GM23338 (cell line): ENCODE results near the gene HOXD9. TPM values are rescaled to one million over a fixed set of nuclear protein-coding genes. Genes with fewer than 3 reads are reported as not detected.
A peak's percentile ranks its signal among the peaks of the same experiment; 100 is the strongest.

Experiments used
- ATAC-seq: fragments of 200-7000 bp; cut with Tn5 transposase; 3 replicates; pipeline ENCODE4 v1.9.1; 2020
- DNase-seq: peaks from one replicate; pipeline ENCODE4 v3.0.0-alpha.2; 2015; ENCODE audit warnings: low spot score
- H2AFZ ChIP-seq: fragments of 200-600 bp; sonication (generic); 2 replicates; pipeline ENCODE4 v1.8.0; 2016; ENCODE audit warnings: antibody characterized with exemption, mild to moderate bottlenecking, moderate library complexity
- H3F3A ChIP-seq: fragments of 200-600 bp; sonication (generic); replicated peaks from 2 replicates; pipeline ENCODE4 v1.8.0; 2017; ENCODE audit warnings: antibody characterized with exemption, mixed run types, low read depth
- H3K27ac ChIP-seq: fragments of 200-600 bp; sonication (generic); 2 replicates; pipeline ENCODE4 v1.6.1; 2016; ENCODE audit warnings: low read depth
- H3K27me3 ChIP-seq: fragments of 200-600 bp; sonication (generic); 2 replicates; pipeline ENCODE4 v1.8.0; 2016; ENCODE audit warnings: mild to moderate bottlenecking, mixed run types, moderate library complexity; ENCODE audit not compliant: insufficient read depth
- H3K36me3 ChIP-seq: fragments of 200-600 bp; sonication (generic); 2 replicates; pipeline ENCODE4 v1.8.0; 2016; ENCODE audit warnings: mild to moderate bottlenecking; ENCODE audit not compliant: insufficient read depth
- H3K4me1 ChIP-seq: fragments of 200-600 bp; sonication (generic); 2 replicates; pipeline ENCODE4 v1.8.0; 2016; ENCODE audit warnings: mild to moderate bottlenecking, moderate library complexity; ENCODE audit not compliant: insufficient read depth
- H3K4me2 ChIP-seq: fragments of 200-600 bp; sonication (generic); 2 replicates; pipeline ENCODE4 v1.7.1; 2017; ENCODE audit warnings: mixed run types
- H3K4me3 ChIP-seq: fragments of 200-600 bp; sonication (generic); 2 replicates; pipeline ENCODE4 v1.6.1; 2016; ENCODE audit warnings: mixed run types
- H3K79me2 ChIP-seq: fragments of 200-600 bp; sonication (generic); replicated peaks from 2 replicates; pipeline ENCODE4 v1.8.0; 2017; ENCODE audit warnings: mild to moderate bottlenecking; ENCODE audit not compliant: insufficient read depth
- H3K9me2 ChIP-seq: fragments of 200-600 bp; sonication (generic); 2 replicates; pipeline ENCODE4 v1.8.0; 2017; ENCODE audit not compliant: insufficient read depth
- H4K20me1 ChIP-seq: fragments of 200-600 bp; sonication (generic); replicated peaks from 2 replicates; pipeline ENCODE4 v1.8.0; 2017; ENCODE audit warnings: mild to moderate bottlenecking; ENCODE audit not compliant: insufficient read depth
- H3K27ac Mint-ChIP-seq: 2 replicates; pipeline ENCODE4 v1.8.0; 2020; ENCODE audit warnings: inconsistent platforms, mild to moderate bottlenecking, moderate library complexity, mixed read lengths
- H3K27me3 Mint-ChIP-seq: 3 replicates; pipeline ENCODE4 v1.8.0; 2022; ENCODE audit warnings: low read depth, mild to moderate bottlenecking, moderate library complexity, mixed read lengths, inconsistent platforms; ENCODE audit not compliant: insufficient read depth, poor library complexity
- H3K36me3 Mint-ChIP-seq: 3 replicates; pipeline ENCODE4 v1.8.0; 2021; ENCODE audit warnings: low read depth, mild to moderate bottlenecking, inconsistent platforms, moderate library complexity, mixed read lengths
- H3K4me1 Mint-ChIP-seq: 3 replicates; pipeline ENCODE4 v1.8.0; 2020; ENCODE audit warnings: mild to moderate bottlenecking, inconsistent platforms, mixed read lengths
- H3K4me3 Mint-ChIP-seq: 3 replicates; pipeline ENCODE4 v1.8.0; 2021; ENCODE audit warnings: moderate library complexity, mild to moderate bottlenecking, inconsistent platforms, mixed read lengths
- H3K9me3 Mint-ChIP-seq: 3 replicates; pipeline ENCODE4 v1.8.0; 2020; ENCODE audit warnings: moderate library complexity, mild to moderate bottlenecking, inconsistent platforms, mixed read lengths
- EZH2 ChIP-seq: fragments of 200-600 bp; sonication (generic); IDR thresholded peaks from one replicate; pipeline ENCODE4 v1.8.0; 2017; ENCODE audit warnings: antibody characterized with exemption, mild to moderate bottlenecking, low read depth; ENCODE audit not compliant: unreplicated experiment
- EZH2phosphoT487 ChIP-seq: fragments of 200-600 bp; sonication (generic); IDR thresholded peaks from one replicate; pipeline ENCODE4 v1.8.1; 2018; ENCODE audit warnings: antibody characterized with exemption; ENCODE audit not compliant: unreplicated experiment
- STAT1 ChIP-seq: IDR thresholded peaks from one replicate; pipeline ENCODE4 v1.6.1; 2016; ENCODE audit warnings: antibody characterized with exemption; ENCODE audit not compliant: unreplicated experiment
- polyA plus RNA-seq: library from polyadenylated mRNA; unstranded; fragments of >200 nt; fragmentation: Nextera tagmentation; extraction: Ambion mirVana; gene quantifications from 2 replicates; pipeline ENCODE4 v1.2.1, GENCODE V29; 2016
- total RNA-seq: library from RNA; depleted of rRNA; stranded (reverse); fragments of >200 nt; shearing (Covaris generic); gene quantifications from 2 replicates; pipeline ENCODE4 v1.2.3, GENCODE V29; 2014
- TF ChIP-seq, protein P1 (sequence below): fragments of 250-450 bp; sonication (Bioruptor Pico); IDR thresholded peaks from 2 replicates; pipeline ENCODE4 v1.5.0; 2020; ENCODE audit warnings: mild to moderate bottlenecking, moderate library complexity
- TF ChIP-seq, protein P2 (sequence below), 2 experiments: fragments of 200-600 bp in 1 of 2; sonication (generic) in 1 of 2; conservative IDR thresholded peaks; 2 replicates each; pipeline versions ENCODE4 v1.5.1 to v1.6.1; 2016 to 2017; ENCODE audit warnings: antibody characterized with exemption in 2 of 2, low read depth in 2 of 2, mild to moderate bottlenecking in 2 of 2, moderate library complexity in 1 of 2

The HOXD9 gene
- total and polyA plus RNA-seq, 2 experiments from 2014 or later: not detected

DNA sequence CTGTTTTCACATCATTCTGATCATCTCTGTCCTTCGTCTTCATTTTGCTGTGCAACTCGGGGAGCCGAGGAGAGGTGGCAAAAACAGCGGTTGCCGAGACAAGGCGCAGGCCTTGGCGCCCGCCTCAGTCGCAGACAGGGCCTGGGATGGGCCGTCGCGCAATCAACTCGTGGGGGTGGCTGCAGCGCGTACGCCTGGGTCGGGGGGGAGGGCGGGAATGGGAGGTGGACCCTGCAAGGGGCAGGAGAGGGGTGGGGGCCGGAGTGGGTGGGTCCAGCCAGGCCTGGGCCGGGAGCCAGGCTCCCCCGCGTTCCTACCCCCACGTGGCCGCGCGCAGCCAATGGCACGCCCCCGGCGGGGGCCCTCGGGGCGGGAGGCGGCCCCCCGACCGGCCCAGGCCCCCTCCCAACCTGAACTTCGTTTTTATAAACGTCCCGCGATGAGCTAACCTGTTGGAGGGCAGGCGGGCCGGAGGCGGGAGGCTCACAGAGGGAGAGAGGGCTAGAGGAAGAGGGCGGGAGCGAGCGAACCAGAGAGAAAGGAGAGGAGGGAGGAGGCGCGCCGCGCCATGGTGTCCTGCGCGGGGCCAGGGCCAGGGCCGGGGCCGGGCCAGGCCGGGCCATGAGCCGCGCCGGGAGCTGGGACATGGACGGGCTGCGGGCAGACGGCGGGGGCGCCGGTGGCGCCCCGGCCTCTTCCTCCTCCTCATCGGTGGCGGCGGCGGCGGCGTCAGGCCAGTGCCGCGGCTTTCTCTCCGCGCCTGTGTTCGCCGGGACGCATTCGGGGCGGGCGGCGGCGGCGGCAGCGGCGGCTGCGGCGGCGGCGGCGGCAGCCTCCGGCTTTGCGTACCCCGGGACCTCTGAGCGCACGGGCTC is 30.0 kb upstream of the HOXD9 start, which contains the start of gene HOXD13 (continued):
- TF ChIP-seq, protein P1, sequence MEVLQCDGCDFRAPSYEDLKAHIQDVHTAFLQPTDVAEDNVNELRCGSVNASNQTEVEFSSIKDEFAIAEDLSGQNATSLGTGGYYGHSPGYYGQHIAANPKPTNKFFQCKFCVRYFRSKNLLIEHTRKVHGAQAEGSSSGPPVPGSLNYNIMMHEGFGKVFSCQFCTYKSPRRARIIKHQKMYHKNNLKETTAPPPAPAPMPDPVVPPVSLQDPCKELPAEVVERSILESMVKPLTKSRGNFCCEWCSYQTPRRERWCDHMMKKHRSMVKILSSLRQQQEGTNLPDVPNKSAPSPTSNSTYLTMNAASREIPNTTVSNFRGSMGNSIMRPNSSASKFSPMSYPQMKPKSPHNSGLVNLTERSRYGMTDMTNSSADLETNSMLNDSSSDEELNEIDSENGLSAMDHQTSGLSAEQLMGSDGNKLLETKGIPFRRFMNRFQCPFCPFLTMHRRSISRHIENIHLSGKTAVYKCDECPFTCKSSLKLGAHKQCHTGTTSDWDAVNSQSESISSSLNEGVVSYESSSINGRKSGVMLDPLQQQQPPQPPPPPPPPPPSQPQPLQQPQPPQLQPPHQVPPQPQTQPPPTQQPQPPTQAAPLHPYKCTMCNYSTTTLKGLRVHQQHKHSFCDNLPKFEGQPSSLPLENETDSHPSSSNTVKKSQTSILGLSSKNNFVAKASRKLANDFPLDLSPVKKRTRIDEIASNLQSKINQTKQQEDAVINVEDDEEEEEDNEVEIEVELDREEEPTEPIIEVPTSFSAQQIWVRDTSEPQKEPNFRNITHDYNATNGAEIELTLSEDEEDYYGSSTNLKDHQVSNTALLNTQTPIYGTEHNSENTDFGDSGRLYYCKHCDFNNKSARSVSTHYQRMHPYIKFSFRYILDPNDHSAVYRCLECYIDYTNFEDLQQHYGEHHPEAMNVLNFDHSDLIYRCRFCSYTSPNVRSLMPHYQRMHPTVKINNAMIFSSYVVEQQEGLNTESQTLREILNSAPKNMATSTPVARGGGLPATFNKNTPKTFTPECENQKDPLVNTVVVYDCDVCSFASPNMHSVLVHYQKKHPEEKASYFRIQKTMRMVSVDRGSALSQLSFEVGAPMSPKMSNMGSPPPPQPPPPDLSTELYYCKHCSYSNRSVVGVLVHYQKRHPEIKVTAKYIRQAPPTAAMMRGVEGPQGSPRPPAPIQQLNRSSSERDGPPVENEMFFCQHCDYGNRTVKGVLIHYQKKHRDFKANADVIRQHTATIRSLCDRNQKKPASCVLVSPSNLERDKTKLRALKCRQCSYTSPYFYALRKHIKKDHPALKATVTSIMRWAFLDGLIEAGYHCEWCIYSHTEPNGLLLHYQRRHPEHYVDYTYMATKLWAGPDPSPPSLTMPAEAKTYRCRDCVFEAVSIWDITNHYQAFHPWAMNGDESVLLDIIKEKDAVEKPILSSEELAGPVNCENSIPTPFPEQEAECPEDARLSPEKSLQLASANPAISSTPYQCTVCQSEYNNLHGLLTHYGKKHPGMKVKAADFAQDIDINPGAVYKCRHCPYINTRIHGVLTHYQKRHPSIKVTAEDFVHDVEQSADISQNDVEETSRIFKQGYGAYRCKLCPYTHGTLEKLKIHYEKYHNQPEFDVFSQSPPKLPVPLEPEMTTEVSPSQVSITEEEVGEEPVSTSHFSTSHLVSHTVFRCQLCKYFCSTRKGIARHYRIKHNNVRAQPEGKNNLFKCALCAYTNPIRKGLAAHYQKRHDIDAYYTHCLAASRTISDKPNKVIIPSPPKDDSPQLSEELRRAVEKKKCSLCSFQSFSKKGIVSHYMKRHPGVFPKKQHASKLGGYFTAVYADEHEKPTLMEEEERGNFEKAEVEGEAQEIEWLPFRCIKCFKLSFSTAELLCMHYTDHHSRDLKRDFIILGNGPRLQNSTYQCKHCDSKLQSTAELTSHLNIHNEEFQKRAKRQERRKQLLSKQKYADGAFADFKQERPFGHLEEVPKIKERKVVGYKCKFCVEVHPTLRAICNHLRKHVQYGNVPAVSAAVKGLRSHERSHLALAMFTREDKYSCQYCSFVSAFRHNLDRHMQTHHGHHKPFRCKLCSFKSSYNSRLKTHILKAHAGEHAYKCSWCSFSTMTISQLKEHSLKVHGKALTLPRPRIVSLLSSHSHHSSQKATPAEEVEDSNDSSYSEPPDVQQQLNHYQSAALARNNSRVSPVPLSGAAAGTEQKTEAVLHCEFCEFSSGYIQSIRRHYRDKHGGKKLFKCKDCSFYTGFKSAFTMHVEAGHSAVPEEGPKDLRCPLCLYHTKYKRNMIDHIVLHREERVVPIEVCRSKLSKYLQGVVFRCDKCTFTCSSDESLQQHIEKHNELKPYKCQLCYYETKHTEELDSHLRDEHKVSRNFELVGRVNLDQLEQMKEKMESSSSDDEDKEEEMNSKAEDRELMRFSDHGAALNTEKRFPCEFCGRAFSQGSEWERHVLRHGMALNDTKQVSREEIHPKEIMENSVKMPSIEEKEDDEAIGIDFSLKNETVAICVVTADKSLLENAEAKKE (CRISPR knock-in tag): no peak
- peak; percentile 17 for TF ChIP-seq EZH2phosphoT487

DNA sequence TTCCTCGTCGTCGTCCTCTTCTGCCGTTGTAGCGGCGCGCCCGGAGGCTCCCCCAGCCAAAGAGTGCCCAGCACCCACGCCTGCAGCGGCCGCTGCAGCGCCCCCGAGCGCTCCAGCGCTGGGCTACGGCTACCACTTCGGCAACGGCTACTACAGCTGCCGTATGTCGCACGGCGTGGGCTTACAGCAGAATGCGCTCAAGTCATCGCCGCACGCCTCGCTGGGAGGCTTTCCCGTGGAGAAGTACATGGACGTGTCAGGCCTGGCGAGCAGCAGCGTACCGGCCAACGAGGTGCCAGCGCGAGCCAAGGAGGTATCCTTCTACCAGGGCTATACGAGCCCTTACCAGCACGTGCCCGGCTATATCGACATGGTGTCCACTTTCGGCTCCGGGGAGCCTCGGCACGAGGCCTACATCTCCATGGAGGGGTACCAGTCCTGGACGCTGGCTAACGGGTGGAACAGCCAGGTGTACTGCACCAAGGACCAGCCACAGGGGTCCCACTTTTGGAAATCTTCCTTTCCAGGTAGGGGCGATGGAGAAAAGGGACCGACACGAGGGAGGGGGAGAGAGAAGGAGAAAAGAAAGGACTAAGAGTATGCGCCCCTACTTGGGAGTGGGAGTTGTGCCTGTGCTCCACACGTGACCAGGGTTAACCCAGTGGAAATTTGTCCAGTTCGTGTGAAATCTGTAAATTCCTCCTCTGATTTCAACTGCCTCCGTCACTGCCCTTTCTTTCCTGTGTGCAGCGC is 29.2 kb upstream of the HOXD9 start:
- H3K4me3 Mint-ChIP-seq: peak overlapping the region; percentile 54
- peaks cover 95% of the 10 kb centered on the region for H3K27me3 Mint-ChIP-seq
- peaks cover 49% of the 10 kb centered on the region for H3K4me1 ChIP-seq
- H3K27ac Mint-ChIP-seq: no peak overlapping the region
- TF ChIP-seq EZH2phosphoT487 (peak; percentile 53), EZH2 (peak; percentile 73), STAT1 (no peak)
- TF ChIP-seq, protein P2, sequence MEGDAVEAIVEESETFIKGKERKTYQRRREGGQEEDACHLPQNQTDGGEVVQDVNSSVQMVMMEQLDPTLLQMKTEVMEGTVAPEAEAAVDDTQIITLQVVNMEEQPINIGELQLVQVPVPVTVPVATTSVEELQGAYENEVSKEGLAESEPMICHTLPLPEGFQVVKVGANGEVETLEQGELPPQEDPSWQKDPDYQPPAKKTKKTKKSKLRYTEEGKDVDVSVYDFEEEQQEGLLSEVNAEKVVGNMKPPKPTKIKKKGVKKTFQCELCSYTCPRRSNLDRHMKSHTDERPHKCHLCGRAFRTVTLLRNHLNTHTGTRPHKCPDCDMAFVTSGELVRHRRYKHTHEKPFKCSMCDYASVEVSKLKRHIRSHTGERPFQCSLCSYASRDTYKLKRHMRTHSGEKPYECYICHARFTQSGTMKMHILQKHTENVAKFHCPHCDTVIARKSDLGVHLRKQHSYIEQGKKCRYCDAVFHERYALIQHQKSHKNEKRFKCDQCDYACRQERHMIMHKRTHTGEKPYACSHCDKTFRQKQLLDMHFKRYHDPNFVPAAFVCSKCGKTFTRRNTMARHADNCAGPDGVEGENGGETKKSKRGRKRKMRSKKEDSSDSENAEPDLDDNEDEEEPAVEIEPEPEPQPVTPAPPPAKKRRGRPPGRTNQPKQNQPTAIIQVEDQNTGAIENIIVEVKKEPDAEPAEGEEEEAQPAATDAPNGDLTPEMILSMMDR (conservative IDR thresholded peaks at IDR 0.05; ENCODE audit: low read depth in 2 of 2): peak in 1 of 2 experiments; percentile 20; a peak in 1 of 4 replicates
- peaks cover 4% of the 10 kb centered on the region; the same call in 2 of the 3 replicates for H3K9me3 Mint-ChIP-seq
- no peaks in the 10 kb centered on the region for H3K36me3 ChIP-seq
- H3K79me2 ChIP-seq: no peaks in the 10 kb centered on the region
- H3K4me1 Mint-ChIP-seq: peaks cover 39% of the 10 kb centered on the region
- no peak overlapping the region for H3K27ac ChIP-seq
- ATAC-seq: peak; percentile 1; the same call in 1 of the 3 replicates
- no peaks in the 10 kb centered on the region for H3K9me2 ChIP-seq
- peak overlapping the region; percentile 47 for H3K4me3 ChIP-seq
- peaks cover 33% of the 10 kb centered on the region for H4K20me1 ChIP-seq
- H3F3A ChIP-seq: peaks cover 47% of the 10 kb centered on the region
- DNase-seq: no peak
- no peaks in the 10 kb centered on the region; the same call in 2 of the 3 replicates for H3K36me3 Mint-ChIP-seq
- peaks cover 94% of the 10 kb centered on the region for H3K27me3 ChIP-seq
- peak overlapping the region; percentile 38; the same call in 1 of the 2 replicates for H2AFZ ChIP-seq
- peak overlapping the region; percentile 76 for H3K4me2 ChIP-seq
